GM21786 (cell line): Measurements from ENCODE around the gene F2RL1.
"Not testable (repeated sequence)": the region's sequence is repeated elsewhere in the genome, so short reads cannot be mapped to it uniquely, and the experiment has no call there.

Source experiments
- ATAC-seq: cut with Tn5 transposase; IDR thresholded peaks from one replicate; pipeline ENCODE4 v1.9.1; 2021; ENCODE audit not compliant: unreplicated experiment

The F2RL1 gene, protein sequence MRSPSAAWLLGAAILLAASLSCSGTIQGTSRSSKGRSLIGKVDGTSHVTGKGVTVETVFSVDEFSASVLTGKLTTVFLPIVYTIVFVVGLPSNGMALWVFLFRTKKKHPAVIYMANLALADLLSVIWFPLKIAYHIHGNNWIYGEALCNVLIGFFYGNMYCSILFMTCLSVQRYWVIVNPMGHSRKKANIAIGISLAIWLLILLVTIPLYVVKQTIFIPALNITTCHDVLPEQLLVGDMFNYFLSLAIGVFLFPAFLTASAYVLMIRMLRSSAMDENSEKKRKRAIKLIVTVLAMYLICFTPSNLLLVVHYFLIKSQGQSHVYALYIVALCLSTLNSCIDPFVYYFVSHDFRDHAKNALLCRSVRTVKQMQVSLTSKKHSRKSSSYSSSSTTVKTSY

DNA sequence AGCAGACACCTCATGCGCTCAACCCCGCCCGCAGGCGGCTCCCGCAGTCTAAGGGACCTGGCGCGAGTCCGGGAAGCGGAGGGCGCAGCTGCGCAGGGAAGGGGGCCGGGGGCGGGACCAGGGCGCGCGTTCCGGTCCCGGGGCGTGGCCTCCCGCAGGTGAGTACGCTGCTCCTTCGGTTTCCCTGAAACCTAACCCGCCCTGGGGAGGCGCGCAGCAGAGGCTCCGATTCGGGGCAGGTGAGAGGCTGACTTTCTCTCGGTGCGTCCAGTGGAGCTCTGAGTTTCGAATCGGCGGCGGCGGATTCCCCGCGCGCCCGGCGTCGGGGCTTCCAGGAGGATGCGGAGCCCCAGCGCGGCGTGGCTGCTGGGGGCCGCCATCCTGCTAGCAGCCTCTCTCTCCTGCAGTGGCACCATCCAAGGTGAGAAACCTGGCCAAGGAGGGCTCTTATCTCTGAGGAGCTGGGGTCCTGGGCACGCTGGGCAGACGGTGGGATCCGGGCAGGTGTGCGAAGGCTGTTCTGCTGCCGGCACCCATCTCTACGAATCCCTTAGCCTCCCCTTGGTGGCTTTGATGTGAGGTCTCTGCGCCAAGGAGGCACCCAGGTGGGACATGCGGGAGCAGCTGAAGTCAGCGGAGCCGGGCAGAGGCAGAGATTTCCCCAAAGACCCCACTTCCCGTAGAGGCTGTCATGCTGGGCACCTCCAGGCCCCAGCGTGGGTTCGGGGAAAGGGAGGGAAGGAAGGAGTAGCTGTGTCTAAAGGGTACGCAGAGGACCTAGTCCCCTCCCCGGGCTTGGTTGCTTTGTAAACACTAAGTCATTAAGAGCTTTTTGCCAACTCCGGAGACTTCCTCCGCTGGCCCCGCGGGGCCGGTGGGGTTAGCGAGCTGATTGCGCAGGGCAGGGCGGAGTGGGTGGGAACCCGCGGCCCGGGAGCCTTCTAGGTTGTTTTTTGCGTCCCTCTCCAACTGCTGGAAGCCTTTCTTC, at the start of gene F2RL1:
Gene F2RL1 (plus strand): TSS at position 187 of the 988 bp plus-strand sequence. CDS start 153 bp downstream, at position 340.
- ATAC-seq = no peak

- not testable (repeated sequence) for ATAC-seq
Measured at GRCh38 chr5:76771041-76771440, 47.8 kb upstream of the F2RL1 start.

- no peak for ATAC-seq
Measured at GRCh38 chr5:76771705-76772405, 47.0 kb upstream of the F2RL1 start.

- ATAC-seq = no peak
Measured at GRCh38 chr5:76775921-76776320, 42.9 kb upstream of the F2RL1 start.

- no peak for ATAC-seq
Measured at GRCh38 chr5:76776391-76776790, 42.4 kb upstream of the F2RL1 start.

GRCh38 chr5:76780616-76781015, 38.2 kb upstream of the F2RL1 start:
- not testable (repeated sequence) for ATAC-seq

DNA sequence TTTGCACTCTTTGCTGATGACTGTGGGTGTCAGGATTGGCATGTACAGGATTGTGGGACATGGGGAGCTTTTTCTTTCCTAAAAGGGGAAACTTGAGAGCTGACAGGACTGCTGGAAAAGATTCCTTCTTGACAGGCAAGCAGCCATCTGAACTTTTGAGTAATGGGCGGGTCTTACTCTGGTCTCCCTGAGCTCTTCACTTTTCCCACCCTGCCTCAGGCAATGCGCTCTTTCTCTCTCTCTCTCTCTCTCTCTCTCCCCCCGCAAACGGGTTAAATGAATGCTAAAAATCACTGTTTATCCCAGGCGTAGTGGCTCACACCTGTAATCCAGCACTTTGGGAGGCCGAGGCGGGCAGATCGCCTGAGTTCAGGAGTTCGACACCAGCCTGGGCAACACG, 37.1 kb upstream of the F2RL1 start:
- ATAC-seq = no peak

- ATAC-seq = no peak
Measured at GRCh38 chr5:76782444-76782843, 36.4 kb upstream of the F2RL1 start.

DNA sequence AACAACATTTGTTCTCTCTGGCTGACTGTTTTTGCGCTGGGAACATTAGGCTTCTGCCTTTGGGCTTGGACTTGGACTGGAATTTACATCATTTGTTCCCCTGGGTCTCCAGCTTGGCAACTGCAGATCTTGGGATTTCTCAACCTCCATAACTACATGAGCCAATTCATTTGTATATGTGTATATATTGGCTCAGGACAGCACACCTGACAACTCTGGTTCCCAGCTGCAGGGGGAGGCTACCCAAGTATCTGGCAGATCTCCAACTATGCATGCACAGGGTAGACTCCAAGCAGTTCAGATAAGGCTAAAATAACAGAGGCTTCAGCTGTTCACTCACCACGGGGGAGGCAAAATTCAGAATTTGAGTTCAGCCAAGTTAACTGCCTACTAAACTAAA, 31.6 kb upstream of the F2RL1 start:
- no peak for ATAC-seq

GRCh38 chr5:76788362-76788761, 30.5 kb upstream of the F2RL1 start:
- ATAC-seq = no peak

GRCh38 chr5:76789275-76789674, 29.6 kb upstream of the F2RL1 start:
- not testable (repeated sequence) for ATAC-seq

GRCh38 chr5:76789991-76790581, 28.7 kb upstream of the F2RL1 start:
- ATAC-seq = no peak

DNA sequence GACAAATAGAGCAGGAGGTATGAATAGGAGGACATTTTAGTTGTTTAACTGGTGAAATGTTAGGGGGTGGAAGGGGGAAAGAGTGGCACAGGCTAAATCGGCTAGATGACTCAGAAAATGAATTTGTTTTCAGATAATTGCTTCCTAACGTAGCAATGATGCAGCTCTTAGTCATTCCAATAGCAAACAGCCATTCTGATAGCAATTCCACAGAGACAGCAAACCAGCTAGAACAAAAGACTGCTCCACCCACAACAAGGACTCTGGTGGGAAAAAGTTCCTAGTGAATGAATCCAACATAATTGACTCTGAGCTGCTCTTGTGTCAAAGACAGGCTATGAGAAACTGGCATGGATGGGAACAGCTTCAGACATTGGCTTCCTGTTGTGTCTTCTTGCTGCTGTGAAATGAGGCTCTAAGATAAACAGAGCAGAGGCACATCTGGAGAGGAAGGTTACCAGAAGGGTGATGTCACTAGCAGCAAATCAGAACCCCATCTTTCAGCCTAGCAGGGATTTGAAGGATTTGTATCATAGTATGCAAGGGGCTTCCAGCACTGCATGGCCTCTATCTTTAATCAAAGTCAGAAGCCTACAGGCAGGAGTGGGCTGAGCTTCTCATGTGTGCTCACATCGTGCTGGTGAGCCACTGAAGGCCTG, 28.1 kb upstream of the F2RL1 start:
- ATAC-seq = no peak

DNA sequence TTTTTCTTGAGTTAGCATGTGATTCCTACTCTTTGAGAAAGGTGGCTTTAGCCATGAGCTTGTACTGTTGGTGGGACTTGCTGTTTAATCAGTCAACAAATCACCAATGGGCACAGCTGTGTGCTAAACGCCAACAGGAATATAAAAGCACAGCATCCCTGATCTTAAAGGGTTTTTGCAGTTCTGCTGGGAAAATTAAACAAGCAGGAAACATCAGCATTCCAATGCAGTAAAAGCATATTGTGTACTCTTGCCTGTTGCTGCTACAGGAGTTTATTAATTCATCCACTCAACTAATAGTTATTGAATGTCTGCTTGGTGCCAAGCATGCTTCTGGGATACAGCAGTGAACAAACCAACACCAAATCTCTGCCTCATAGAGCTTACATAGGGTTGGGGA, 27.4 kb upstream of the F2RL1 start:
- ATAC-seq = no peak

DNA sequence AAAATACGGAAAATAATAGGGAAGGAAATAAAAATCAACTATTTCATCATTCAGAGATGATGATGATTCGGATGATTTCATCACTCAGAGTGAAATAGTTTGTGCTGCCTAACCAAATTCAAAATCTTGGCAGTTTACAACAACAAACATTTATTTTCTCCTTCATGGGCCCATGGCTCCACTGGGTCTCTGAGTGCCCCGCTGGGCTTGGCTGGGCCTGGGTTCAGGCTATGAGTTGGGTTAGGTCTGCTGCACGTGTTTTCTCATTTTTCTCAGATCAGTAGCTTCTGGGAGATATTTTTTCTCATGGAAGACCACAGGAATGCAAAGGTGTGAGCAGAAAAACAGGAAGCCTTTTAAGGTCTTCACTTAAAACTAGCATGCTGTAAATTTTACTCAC, 24.0 kb upstream of the F2RL1 start:
- no peak for ATAC-seq

DNA sequence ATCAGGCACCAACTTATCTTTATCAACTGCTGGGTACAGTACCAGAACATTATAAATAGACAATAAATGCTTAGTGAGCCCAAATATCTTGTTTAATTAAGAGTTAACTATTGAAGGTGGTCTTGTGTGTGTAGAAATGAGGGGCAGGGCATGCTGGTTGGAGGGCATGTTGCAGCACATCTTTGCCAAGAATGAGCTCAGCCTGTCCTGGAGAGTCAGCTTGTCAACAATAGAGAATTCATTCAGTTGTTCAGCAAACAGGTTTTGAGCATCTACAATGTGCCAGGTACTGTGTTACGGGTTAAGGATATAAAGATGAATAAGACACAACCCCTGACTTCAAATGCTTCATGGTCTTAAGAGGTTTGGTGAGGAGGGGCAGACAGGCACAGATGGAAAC, 19.2 kb upstream of the F2RL1 start:
- ATAC-seq = no peak

GRCh38 chr5:76800579-76800978, 18.3 kb upstream of the F2RL1 start:
- no peak for ATAC-seq

GRCh38 chr5:76801159-76801802, 17.5 kb upstream of the F2RL1 start:
- no peak for ATAC-seq

GRCh38 chr5:76801803-76802195, 17.0 kb upstream of the F2RL1 start:
- no peak for ATAC-seq

- no peak for ATAC-seq
Measured at GRCh38 chr5:76804266-76804665, 14.6 kb upstream of the F2RL1 start.
